Tibial nerve (tissue), 3 donors: ENCODE measurements around the gene SPRR1A.

Experiments
- CTCF ChIP-seq, 5 experiments: fragments of 200-600 bp in 3 of 5; fragments of 450-650 bp in 2 of 5; sonication (generic) in 3 of 5; IDR thresholded peaks; one replicate each; pipeline ENCODE4 v1.5.1; 2016 to 2019; ENCODE audit warnings: antibody characterized with exemption in 5 of 5, mild to moderate bottlenecking in 3 of 5, moderate library complexity in 2 of 5
- POLR2A ChIP-seq, 2 donors: fragments of 450-650 bp; IDR thresholded peaks; one replicate each; pipeline ENCODE4 v1.6.1; 2017; ENCODE audit warnings: antibody characterized with exemption in 2 of 2, mild to moderate bottlenecking in 2 of 2, moderate library complexity in 2 of 2

- TF ChIP-seq CTCF (IDR thresholded peaks at IDR 0.05) (no peak), POLR2A (IDR thresholded peaks at IDR 0.05) (no peak)
Measured at GRCh38 chr1:152946651-152947256, 37.1 kb upstream of the SPRR1A start, which contains the start of gene SPRR5.
